ENCODE results near the gene PINLYP.
"Not testable (repeated sequence)": the region's sequence is repeated elsewhere in the genome, so short reads cannot be mapped to it uniquely, and the experiment has no call there.

Gene PINLYP

DNA sequence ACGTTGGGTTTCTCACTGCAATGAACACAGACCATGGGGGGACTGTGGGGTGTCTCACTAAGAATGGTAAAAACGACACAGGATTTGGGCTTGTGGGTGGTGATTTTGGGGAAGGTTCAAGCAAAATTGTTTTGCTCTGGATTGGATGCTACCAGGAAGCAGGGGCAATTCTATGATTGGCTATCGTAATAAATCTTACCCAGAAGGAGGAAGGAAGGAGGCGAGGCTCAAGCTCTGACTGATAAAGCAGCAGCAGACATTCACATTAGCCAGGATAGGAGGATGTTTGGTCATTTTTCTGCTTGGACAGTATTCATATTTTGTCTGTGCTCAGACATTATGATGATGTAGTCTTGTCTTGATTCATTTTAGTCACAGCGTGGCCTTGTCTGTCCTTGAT, 22.3 kb downstream of the PINLYP start:
- H3K4me3 ChIP-seq (ENCODE audit: low read depth, low read length), result no peak overlapping the region
- no peak for TF ChIP-seq CTCF (IDR thresholded peaks at IDR 0.05; ENCODE audit: borderline replicate concordance, insufficient read depth, low read depth, low read length)

DNA sequence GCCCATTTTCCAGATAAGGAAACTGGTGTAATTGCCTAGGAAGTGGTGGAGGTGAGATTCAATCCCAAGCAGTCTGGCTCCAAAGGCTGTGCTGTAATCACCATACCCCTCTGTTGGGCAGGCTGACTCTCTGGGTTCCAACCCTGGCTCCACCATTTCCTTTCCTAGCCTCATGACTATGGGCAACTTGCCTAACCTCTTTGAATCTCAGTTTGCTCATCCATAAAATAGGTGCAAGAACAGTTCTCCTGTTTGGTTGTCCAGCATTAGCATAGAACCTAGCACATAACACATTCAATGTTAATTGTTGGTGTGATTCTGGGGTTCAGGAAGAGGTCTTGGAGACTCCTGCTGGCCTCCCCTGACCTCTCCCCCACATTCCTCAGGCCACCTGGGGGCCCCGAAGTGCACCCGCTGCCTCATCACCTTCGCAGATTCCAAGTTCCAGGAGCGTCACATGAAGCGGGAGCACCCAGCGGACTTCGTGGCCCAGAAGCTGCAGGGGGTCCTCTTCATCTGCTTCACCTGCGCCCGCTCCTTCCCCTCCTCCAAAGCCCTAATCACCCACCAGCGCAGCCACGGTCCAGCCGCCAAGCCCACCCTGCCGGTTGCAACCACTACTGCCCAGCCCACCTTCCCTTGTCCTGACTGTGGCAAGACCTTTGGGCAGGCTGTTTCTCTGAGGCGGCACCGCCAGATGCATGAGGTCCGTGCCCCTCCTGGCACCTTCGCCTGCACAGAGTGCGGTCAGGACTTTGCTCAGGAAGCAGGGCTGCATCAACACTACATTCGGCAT, 23.0 kb downstream of the PINLYP start:
- H3K4me3 ChIP-seq (ENCODE audit: low read depth, low read length), result no peak overlapping the region
- no peak for TF ChIP-seq CTCF (IDR thresholded peaks at IDR 0.05; ENCODE audit: borderline replicate concordance, insufficient read depth, low read depth, low read length)

DNA sequence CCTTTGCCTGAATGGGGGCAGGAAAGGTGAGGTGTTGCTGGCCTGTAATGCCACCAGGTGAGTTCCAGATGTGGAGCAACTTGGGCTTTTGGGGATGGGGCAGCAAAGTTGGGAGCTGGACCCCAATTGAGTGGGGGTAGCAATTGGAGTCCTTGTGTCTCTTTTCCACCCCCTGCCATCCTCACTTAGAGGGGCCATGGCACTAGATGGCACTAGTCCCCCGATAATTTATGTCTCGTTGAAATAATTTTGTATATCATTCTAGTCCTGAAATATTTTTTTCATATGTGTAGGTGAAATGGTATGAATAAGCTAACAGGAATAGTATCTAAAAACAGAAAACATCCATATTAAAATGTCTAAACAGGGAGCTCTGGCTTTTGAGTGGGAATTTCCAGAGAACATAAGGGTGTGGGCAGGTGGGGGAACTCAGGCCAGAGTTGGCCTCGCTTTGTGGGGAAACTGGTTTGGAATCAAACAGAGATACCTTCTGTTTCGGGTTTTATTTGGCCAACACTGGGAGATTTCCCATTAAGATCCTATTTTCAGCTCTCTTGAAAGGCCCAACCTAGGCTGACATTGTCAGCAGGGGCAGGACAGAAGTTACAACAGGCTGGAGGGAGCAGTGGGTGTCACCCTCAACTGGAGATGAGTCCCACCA, 24.2 kb downstream of the PINLYP start:
- no peak for TF ChIP-seq CTCF (IDR thresholded peaks at IDR 0.05; ENCODE audit: borderline replicate concordance, insufficient read depth, low read depth, low read length)
- H3K4me3 ChIP-seq (ENCODE audit: low read depth, low read length), result no peak overlapping the region

DNA sequence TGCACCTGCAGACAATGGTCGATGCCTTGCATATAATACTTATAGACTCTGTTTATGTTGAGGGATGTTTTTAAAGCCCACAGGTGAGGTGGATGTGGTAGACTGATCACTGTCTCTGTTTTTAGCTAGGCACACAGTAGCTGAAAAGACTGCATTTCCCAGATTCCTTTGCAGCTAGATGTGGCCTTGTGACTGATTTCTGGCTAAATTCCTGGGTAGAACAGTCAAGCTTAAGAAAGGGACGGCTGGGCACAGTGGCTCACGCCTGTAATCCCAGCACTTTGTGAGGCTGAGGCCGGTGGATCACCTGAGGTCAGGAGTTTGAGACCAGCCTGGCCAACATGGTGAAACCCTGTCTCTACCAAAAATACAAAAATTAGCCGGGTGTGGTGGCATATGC, 24.7 kb downstream of the PINLYP start:
- not testable (repeated sequence) for H3K4me3 ChIP-seq (ENCODE audit: low read depth, low read length)

DNA sequence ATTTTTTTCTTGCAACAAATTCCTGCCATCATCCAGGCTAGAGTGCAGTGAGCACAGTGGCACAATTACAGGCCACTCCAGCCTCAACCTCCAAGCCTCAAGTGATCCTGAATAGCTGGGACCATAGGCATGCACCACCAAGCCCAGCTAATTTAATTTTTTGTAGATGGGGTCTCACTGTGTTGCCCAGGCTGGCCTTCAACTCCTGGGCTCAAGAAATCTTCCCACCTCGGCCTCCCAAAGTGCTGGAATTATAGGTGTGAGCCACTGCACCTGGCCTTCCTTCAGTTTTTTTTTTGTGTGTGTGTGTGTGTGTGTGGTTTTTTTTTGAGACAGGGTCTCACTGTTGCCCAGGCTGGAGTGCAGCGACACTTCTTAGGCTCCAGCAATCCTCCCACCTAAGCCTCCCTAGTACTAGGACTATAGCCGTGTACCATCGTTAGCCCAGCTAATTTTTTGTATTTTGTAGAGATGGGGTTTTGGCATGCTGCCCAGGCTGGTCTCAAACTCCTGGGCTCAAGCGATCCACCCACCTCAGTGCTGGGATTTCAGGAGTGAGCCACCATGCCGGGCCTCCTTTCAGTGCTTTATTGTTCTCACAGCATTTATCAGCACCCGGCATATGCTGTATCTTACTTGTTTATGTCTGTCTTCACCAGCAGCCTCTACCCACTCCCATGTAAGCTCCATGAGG, 30.4 kb downstream of the PINLYP start:
- no peak overlapping the region for H3K4me3 ChIP-seq (ENCODE audit: low read depth, low read length)
- no peak for TF ChIP-seq CTCF (IDR thresholded peaks at IDR 0.05; ENCODE audit: borderline replicate concordance, insufficient read depth, low read depth, low read length)

DNA sequence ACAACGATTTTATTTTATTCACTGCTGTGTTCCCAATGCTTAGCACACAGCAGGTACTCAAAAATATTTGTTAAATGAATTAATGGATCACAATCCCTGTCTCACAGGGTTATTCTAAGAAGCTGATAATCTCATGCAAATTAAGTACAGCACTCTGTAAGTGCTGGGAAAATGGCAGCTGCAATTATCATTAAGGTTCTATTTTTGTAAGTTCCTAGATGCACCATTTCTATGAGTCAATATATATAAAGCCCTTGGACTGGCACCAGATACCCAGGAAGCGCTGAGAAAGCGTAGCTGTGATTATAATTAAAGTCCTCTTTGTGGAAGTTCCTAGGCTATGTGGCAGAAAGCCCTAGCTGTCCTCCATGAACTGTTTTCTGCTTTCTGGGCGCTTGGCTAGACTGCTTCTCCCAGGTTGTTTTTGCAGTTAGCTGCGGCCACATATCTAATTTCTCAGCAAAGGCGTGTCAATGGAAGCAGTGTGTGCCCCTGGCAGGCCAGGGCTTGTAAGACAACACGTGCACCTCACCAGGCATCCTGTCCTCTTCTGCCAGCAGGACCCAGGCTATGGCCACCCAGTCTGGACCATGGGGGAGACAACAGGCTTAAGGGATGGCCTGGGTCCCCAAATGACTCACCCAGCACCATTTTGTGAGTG, 31.1 kb downstream of the PINLYP start:
- TF ChIP-seq CTCF (IDR thresholded peaks at IDR 0.05; ENCODE audit: borderline replicate concordance, insufficient read depth, low read depth, low read length), result no peak
- H3K4me3 ChIP-seq (ENCODE audit: low read depth, low read length), result no peak overlapping the region
